Activated naive CD8-positive, alpha-beta T cell treated with anti-CD3 and anti-CD28 coated beads for 36 hours (primary cell): ENCODE results near the gene SEMA3B. TPM values are rescaled to one million over a fixed set of nuclear protein-coding genes. Genes with fewer than 3 reads are reported as not detected.
"Not testable (repeated sequence)": the region's sequence is repeated elsewhere in the genome, so short reads cannot be mapped to it uniquely, and the experiment has no call there.

ENCODE experiments used
- DNase-seq: peaks from one replicate; pipeline ENCODE4 v3.0.0; 2021
- H3K27ac Mint-ChIP-seq: one replicate; pipeline ENCODE4 v1.8.0; 2022; ENCODE audit warnings: mild to moderate bottlenecking, moderate library complexity, mixed read lengths
- H3K27me3 Mint-ChIP-seq: one replicate; pipeline ENCODE4 v1.8.0; 2022; ENCODE audit warnings: mild to moderate bottlenecking, mixed read lengths
- H3K36me3 Mint-ChIP-seq: one replicate; pipeline ENCODE4 v1.8.0; 2021; ENCODE audit warnings: mild to moderate bottlenecking, mixed read lengths
- H3K4me1 Mint-ChIP-seq: one replicate; pipeline ENCODE4 v1.8.0; 2021; ENCODE audit warnings: mixed read lengths
- H3K4me3 Mint-ChIP-seq: one replicate; pipeline ENCODE4 v1.8.0; 2022; ENCODE audit warnings: mild to moderate bottlenecking, moderate library complexity, mixed read lengths
- H3K9me3 Mint-ChIP-seq: one replicate; pipeline ENCODE4 v1.8.0; 2022; ENCODE audit warnings: mixed read lengths
- total RNA-seq, 2 experiments: library from RNA; stranded (reverse); gene quantifications; one replicate each; pipeline ENCODE4 v1.2.3, GENCODE V29; 2021

Gene SEMA3B
- total RNA-seq, 2 experiments from 2014 or later, result 1.2 to 1.6 TPM

- Mint-ChIP-seq H3K27me3 (no peaks in the 10 kb centered on the region), H3K27ac (no peak overlapping the region), H3K4me1 (peaks cover 13% of the 10 kb centered on the region), H3K9me3 (no peaks in the 10 kb centered on the region), H3K36me3 (peaks cover 8% of the 10 kb centered on the region), H3K4me3 (no peak overlapping the region)
- no peak for DNase-seq
Measured at GRCh38 chr3:50232303-50232702, 36.6 kb upstream of the SEMA3B start.

- no peak overlapping the region for H3K27ac Mint-ChIP-seq
- DNase-seq, result no peak
- peaks cover 10% of the 10 kb centered on the region for H3K4me1 Mint-ChIP-seq
- H3K27me3 Mint-ChIP-seq, result no peaks in the 10 kb centered on the region
- no peaks in the 10 kb centered on the region for H3K9me3 Mint-ChIP-seq
- H3K36me3 Mint-ChIP-seq, result peaks cover 15% of the 10 kb centered on the region
- no peak overlapping the region for H3K4me3 Mint-ChIP-seq
Measured at GRCh38 chr3:50233176-50233575, 35.8 kb upstream of the SEMA3B start.

GRCh38 chr3:50235716-50236483, 33.0 kb upstream of the SEMA3B start, which contains the start of gene GNAI2:
TSS of gene GNAI2 (plus strand) at chr3:50236204. CDS start at chr3:50236336, 132 bp downstream.
- no peaks in the 10 kb centered on the region for H3K9me3 Mint-ChIP-seq
- no peaks in the 10 kb centered on the region for H3K27me3 Mint-ChIP-seq
- H3K4me1 Mint-ChIP-seq, result peaks cover 29% of the 10 kb centered on the region

GRCh38 chr3:50236484-50237132, 32.3 kb upstream of the SEMA3B start:
- Mint-ChIP-seq H3K36me3 (peaks cover 21% of the 10 kb centered on the region), H3K4me1 (peaks cover 35% of the 10 kb centered on the region), H3K27ac (peak overlapping the region; percentile 92), H3K9me3 (no peaks in the 10 kb centered on the region), H3K4me3 (peak overlapping the region; percentile 96), H3K27me3 (no peaks in the 10 kb centered on the region)
- DNase-seq, result no peak

More at GRCh38 chr3:50235716-50236483, 33.0 kb upstream of the SEMA3B start, which contains the start of gene GNAI2:
- peak within 1 kb of the TSS; percentile 92 for H3K27ac Mint-ChIP-seq
- peaks cover 21% of the 10 kb centered on the region for H3K36me3 Mint-ChIP-seq
- DNase-seq, result peak; percentile 100
- peak within 1 kb of the TSS; percentile 96 for H3K4me3 Mint-ChIP-seq

GRCh38 chr3:50237133-50237651, 31.8 kb upstream of the SEMA3B start:
- peak overlapping the region; percentile 92 for H3K27ac Mint-ChIP-seq
- H3K4me1 Mint-ChIP-seq, result peaks cover 40% of the 10 kb centered on the region
- H3K4me3 Mint-ChIP-seq, result peak overlapping the region; percentile 96
- peak; percentile 41 for DNase-seq
- no peaks in the 10 kb centered on the region for H3K27me3 Mint-ChIP-seq
- no peaks in the 10 kb centered on the region for H3K9me3 Mint-ChIP-seq
- H3K36me3 Mint-ChIP-seq, result peaks cover 21% of the 10 kb centered on the region

GRCh38 chr3:50237754-50238548, 31.0 kb upstream of the SEMA3B start:
- Mint-ChIP-seq H3K9me3 (no peaks in the 10 kb centered on the region), H3K4me1 (peaks cover 48% of the 10 kb centered on the region), H3K36me3 (peaks cover 21% of the 10 kb centered on the region), H3K27me3 (no peaks in the 10 kb centered on the region), H3K27ac (peak overlapping the region; percentile 92), H3K4me3 (peak overlapping the region; percentile 96)
- DNase-seq, result peak; percentile 91

GRCh38 chr3:50238549-50239026, 30.4 kb upstream of the SEMA3B start:
- H3K9me3 Mint-ChIP-seq, result no peaks in the 10 kb centered on the region
- peaks cover 52% of the 10 kb centered on the region for H3K4me1 Mint-ChIP-seq
- DNase-seq, result no peak
- H3K36me3 Mint-ChIP-seq, result peaks cover 21% of the 10 kb centered on the region
- H3K4me3 Mint-ChIP-seq, result peak overlapping the region; percentile 96
- H3K27ac Mint-ChIP-seq, result peak overlapping the region; percentile 92
- H3K27me3 Mint-ChIP-seq, result no peaks in the 10 kb centered on the region

- H3K9me3 Mint-ChIP-seq, result no peaks in the 10 kb centered on the region
Measured at GRCh38 chr3:50239649-50240048, 29.3 kb upstream of the SEMA3B start.

GRCh38 chr3:50241163-50241562, 27.8 kb upstream of the SEMA3B start:
- Mint-ChIP-seq H3K9me3 (no peaks in the 10 kb centered on the region), H3K27me3 (no peaks in the 10 kb centered on the region), H3K27ac (peak overlapping the region; percentile 95), H3K4me3 (peak overlapping the region; percentile 42), H3K4me1 (peaks cover 64% of the 10 kb centered on the region), H3K36me3 (peaks cover 21% of the 10 kb centered on the region)
- DNase-seq, result no peak

More at GRCh38 chr3:50239649-50240048, 29.3 kb upstream of the SEMA3B start:
- H3K4me3 Mint-ChIP-seq, result peak overlapping the region; percentile 96
- no peak for DNase-seq
- peak overlapping the region; percentile 69 for H3K27ac Mint-ChIP-seq
- H3K27me3 Mint-ChIP-seq, result no peaks in the 10 kb centered on the region
- peaks cover 60% of the 10 kb centered on the region for H3K4me1 Mint-ChIP-seq
- H3K36me3 Mint-ChIP-seq, result peaks cover 21% of the 10 kb centered on the region

- H3K36me3 Mint-ChIP-seq, result peaks cover 17% of the 10 kb centered on the region
- H3K9me3 Mint-ChIP-seq, result no peaks in the 10 kb centered on the region
- peaks cover 70% of the 10 kb centered on the region for H3K4me1 Mint-ChIP-seq
- H3K4me3 Mint-ChIP-seq, result no peak overlapping the region
- H3K27me3 Mint-ChIP-seq, result no peaks in the 10 kb centered on the region
- peak overlapping the region; percentile 95 for H3K27ac Mint-ChIP-seq
- DNase-seq, result no peak
Measured at GRCh38 chr3:50241713-50242380, 27.1 kb upstream of the SEMA3B start.

- no peak for DNase-seq
- H3K4me3 Mint-ChIP-seq, result peak overlapping the region; percentile 68
- no peaks in the 10 kb centered on the region for H3K27me3 Mint-ChIP-seq
- H3K9me3 Mint-ChIP-seq, result no peaks in the 10 kb centered on the region
- H3K27ac Mint-ChIP-seq, result peak overlapping the region; percentile 95
- peaks cover 75% of the 10 kb centered on the region for H3K4me1 Mint-ChIP-seq
- H3K36me3 Mint-ChIP-seq, result peaks cover 12% of the 10 kb centered on the region
Measured at GRCh38 chr3:50242381-50242770, 26.6 kb upstream of the SEMA3B start.

GRCh38 chr3:50242851-50243542, 25.9 kb upstream of the SEMA3B start:
- peak overlapping the region; percentile 95 for H3K27ac Mint-ChIP-seq

GRCh38 chr3:50243543-50243895, 25.4 kb upstream of the SEMA3B start:
- Mint-ChIP-seq H3K27ac (peak overlapping the region; percentile 95), H3K27me3 (no peaks in the 10 kb centered on the region), H3K36me3 (peaks cover 5% of the 10 kb centered on the region), H3K4me3 (no peak overlapping the region), H3K9me3 (no peaks in the 10 kb centered on the region), H3K4me1 (peaks cover 76% of the 10 kb centered on the region)
- DNase-seq, result no peak

More at GRCh38 chr3:50242851-50243542, 25.9 kb upstream of the SEMA3B start:
- no peaks in the 10 kb centered on the region for H3K27me3 Mint-ChIP-seq
- peaks cover 76% of the 10 kb centered on the region for H3K4me1 Mint-ChIP-seq
- H3K4me3 Mint-ChIP-seq, result peak overlapping the region; percentile 68
- H3K36me3 Mint-ChIP-seq, result peaks cover 6% of the 10 kb centered on the region
- peak; percentile 55 for DNase-seq
- H3K9me3 Mint-ChIP-seq, result no peaks in the 10 kb centered on the region

- H3K36me3 Mint-ChIP-seq, H3K9me3 Mint-ChIP-seq, H3K4me3 Mint-ChIP-seq, DNase-seq, H3K27me3 Mint-ChIP-seq: not testable (repeated sequence)
- Mint-ChIP-seq H3K4me1 (peaks cover 66% of the 10 kb centered on the region), H3K27ac (peak overlapping the region; percentile 90)
Measured at GRCh38 chr3:50244813-50245212, 24.1 kb upstream of the SEMA3B start.
